ENCODE results near the gene OR5A2. TPM values are rescaled to one million over a fixed set of nuclear protein-coding genes. Genes with fewer than 3 reads are reported as not detected.
"Not testable (repeated sequence)": the region's sequence is repeated elsewhere in the genome, so short reads cannot be mapped to it uniquely, and the experiment has no call there.

OR5A2 gene
- total RNA-seq, 1 donor from 2014 or later = not detected

GRCh38 chr11:59380263-59381059 lies 45.8 kb downstream of the OR5A2 start:
- intact Hi-C loops (cut with DNase I) = no loop called here
- no peak overlapping the region for H3K27ac ChIP-seq
- H3K9me3 ChIP-seq = no peaks in the 10 kb centered on the region
- no peak for DNase-seq (ENCODE audit: low spot score in 2 of 2)
- no peak for TF ChIP-seq CTCF (IDR thresholded peaks at IDR 0.05)
- H3K27me3 ChIP-seq = no peaks in the 10 kb centered on the region
- H3K36me3 ChIP-seq = no peaks in the 10 kb centered on the region
- H3K4me3 ChIP-seq = no peak overlapping the region
- no peaks in the 10 kb centered on the region for H3K4me1 ChIP-seq

GRCh38 chr11:59372324-59372723 lies 53.9 kb downstream of the OR5A2 start:
- intact Hi-C loops (cut with DNase I); H3K4me3 ChIP-seq; H3K36me3 ChIP-seq; H3K27me3 ChIP-seq; DNase-seq (ENCODE audit: low spot score in 2 of 2); H3K9me3 ChIP-seq; H3K4me1 ChIP-seq; H3K27ac ChIP-seq: not testable (repeated sequence)

GRCh38 chr11:59368238-59369022 lies 57.8 kb downstream of the OR5A2 start:
- no peaks in the 10 kb centered on the region for H3K36me3 ChIP-seq
- no peak overlapping the region for H3K4me3 ChIP-seq
- intact Hi-C loops (cut with DNase I) = no loop called here
- TF ChIP-seq CTCF (IDR thresholded peaks at IDR 0.05) = no peak
- no peaks in the 10 kb centered on the region for H3K27me3 ChIP-seq
- H3K4me1 ChIP-seq = no peaks in the 10 kb centered on the region
- DNase-seq (ENCODE audit: low spot score in 2 of 2) = no peak
- peaks cover 0 to 4% of the 10 kb centered on the region in 2 donors for H3K9me3 ChIP-seq
- no peak overlapping the region for H3K27ac ChIP-seq

Other genes starting within 250 kb of the OR5A2 start
- gene MPEG1, start 213.5 kb downstream of the OR5A2 start, total RNA-seq = 14.5 TPM
- not detected for gene OR5AN1, start 67.5 kb downstream of the OR5A2 start, total RNA-seq
- gene OR5A1, start 10.1 kb upstream of the OR5A2 start, total RNA-seq = not detected
- not detected for gene OR4D6, start 30.5 kb upstream of the OR5A2 start, total RNA-seq
- gene OR4D10, start 46.9 kb upstream of the OR5A2 start, total RNA-seq = not detected
- not detected for gene OR4D11, start 77.2 kb upstream of the OR5A2 start, total RNA-seq
- not detected for gene OR4D9, start 85.1 kb upstream of the OR5A2 start, total RNA-seq
- gene OSBP, start 189.4 kb upstream of the OR5A2 start, total RNA-seq = 16.7 TPM
- gene PATL1, start 242.6 kb upstream of the OR5A2 start, total RNA-seq = 6.8 TPM